Suprapubic skin (tissue), 4 donors: ENCODE measurements around the gene DCXR. TPM values are rescaled to one million over a fixed set of nuclear protein-coding genes. Genes with fewer than 3 reads are reported as not detected.

Experiments used
- DNase-seq, 2 donors: peaks; one replicate each; pipeline ENCODE4 v3.0.0-alpha.2; 2019; ENCODE audit warnings: low spot score in 2 of 2
- H3K27ac ChIP-seq: fragments of 200-600 bp; sonication (generic); one replicate; pipeline ENCODE4 v1.5.1; 2019
- H3K27me3 ChIP-seq: fragments of 200-600 bp; sonication (generic); one replicate; pipeline ENCODE4 v1.5.1; 2019
- H3K36me3 ChIP-seq: fragments of 200-600 bp; sonication (generic); one replicate; pipeline ENCODE4 v1.5.1; 2019
- H3K4me1 ChIP-seq: fragments of 200-600 bp; sonication (generic); one replicate; pipeline ENCODE4 v1.5.1; 2019
- H3K4me3 ChIP-seq: fragments of 200-600 bp; sonication (generic); one replicate; pipeline ENCODE4 v1.5.1; 2019; ENCODE audit warnings: mild to moderate bottlenecking
- H3K9me3 ChIP-seq: fragments of 200-600 bp; sonication (generic); one replicate; pipeline ENCODE4 v1.5.1; 2019
- EP300 ChIP-seq: sonication (generic); formaldehyde crosslinking; IDR thresholded peaks from one replicate; pipeline ENCODE4 v1.6.1; 2017; ENCODE audit warnings: antibody characterized with exemption
- POLR2A ChIP-seq, 2 donors: fragments of 450-650 bp; IDR thresholded peaks; one replicate each; pipeline ENCODE4 v1.6.1; 2017; ENCODE audit warnings: antibody characterized with exemption in 2 of 2, mild to moderate bottlenecking in 2 of 2, moderate library complexity in 2 of 2
- POLR2AphosphoS5 ChIP-seq, 3 donors: sonication (generic); formaldehyde crosslinking; IDR thresholded peaks; one replicate each; pipeline ENCODE4 v1.6.1; 2017; ENCODE audit warnings: antibody characterized with exemption in 3 of 3
- WGBS: methylation state at CpG from one replicate; pipeline ENCODE4 v1.1.5; 2018; 5-methylcytosine and 5-hydroxymethylcytosine counted together
- total RNA-seq, 4 donors: library from RNA; depleted of rRNA; stranded (reverse); fragments of >200 nt; gene quantifications; one replicate each; pipeline ENCODE4 v1.1.0, GENCODE V29; 2016
- TF ChIP-seq, protein P1 (sequence below), 2 donors: fragments of 200-600 bp in 1 of 2; fragments of 450-650 bp in 1 of 2; sonication (generic) in 1 of 2; IDR thresholded peaks; one replicate each; pipeline ENCODE4 v1.5.1; 2016 to 2019; ENCODE audit warnings: antibody characterized with exemption in 2 of 2, mild to moderate bottlenecking in 1 of 2, moderate library complexity in 1 of 2

Gene DCXR
- total RNA-seq, 4 donors from 2014 or later, result 160 to 267 (median 222) TPM

DNA sequence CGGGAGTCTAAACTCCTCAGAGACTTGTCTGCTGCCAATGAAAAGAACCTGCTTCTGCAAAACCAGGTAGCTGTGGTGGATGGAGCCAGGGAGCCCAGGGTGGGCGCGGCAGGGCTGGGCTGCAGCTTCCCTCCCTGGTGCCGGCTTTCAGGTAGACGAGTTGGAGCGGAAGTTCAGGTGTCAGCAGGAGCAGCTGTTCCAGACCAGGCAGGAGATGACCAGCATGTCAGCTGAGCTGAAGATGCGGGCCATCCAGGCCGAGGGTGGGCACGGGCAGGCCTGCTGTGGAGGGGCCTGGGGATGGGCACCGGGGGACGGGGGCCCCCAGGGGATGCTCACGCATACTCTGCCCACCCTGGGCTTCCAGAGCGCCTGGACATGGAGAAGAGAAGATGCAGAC, 9.3 kb downstream of the DCXR start:
- DNase-seq, result no peak
- H3K4me1 ChIP-seq, result peaks cover 44% of the 10 kb centered on the region
- H3K9me3 ChIP-seq, result no peaks in the 10 kb centered on the region
- H3K4me3 ChIP-seq, result no peak overlapping the region
- H3K27me3 ChIP-seq, result peaks cover 7% of the 10 kb centered on the region
- TF ChIP-seq EP300 (no peak), POLR2A (IDR thresholded peaks at IDR 0.05) (no peak), POLR2AphosphoS5 (IDR thresholded peaks at IDR 0.05) (no peak)
- TF ChIP-seq, protein P1, sequence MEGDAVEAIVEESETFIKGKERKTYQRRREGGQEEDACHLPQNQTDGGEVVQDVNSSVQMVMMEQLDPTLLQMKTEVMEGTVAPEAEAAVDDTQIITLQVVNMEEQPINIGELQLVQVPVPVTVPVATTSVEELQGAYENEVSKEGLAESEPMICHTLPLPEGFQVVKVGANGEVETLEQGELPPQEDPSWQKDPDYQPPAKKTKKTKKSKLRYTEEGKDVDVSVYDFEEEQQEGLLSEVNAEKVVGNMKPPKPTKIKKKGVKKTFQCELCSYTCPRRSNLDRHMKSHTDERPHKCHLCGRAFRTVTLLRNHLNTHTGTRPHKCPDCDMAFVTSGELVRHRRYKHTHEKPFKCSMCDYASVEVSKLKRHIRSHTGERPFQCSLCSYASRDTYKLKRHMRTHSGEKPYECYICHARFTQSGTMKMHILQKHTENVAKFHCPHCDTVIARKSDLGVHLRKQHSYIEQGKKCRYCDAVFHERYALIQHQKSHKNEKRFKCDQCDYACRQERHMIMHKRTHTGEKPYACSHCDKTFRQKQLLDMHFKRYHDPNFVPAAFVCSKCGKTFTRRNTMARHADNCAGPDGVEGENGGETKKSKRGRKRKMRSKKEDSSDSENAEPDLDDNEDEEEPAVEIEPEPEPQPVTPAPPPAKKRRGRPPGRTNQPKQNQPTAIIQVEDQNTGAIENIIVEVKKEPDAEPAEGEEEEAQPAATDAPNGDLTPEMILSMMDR (IDR thresholded peaks at IDR 0.05), result no peak
- 93% methylated on average over 6 of the region's 13 CpGs for WGBS
- H3K36me3 ChIP-seq, result no peaks in the 10 kb centered on the region
- no peak overlapping the region for H3K27ac ChIP-seq

DNA sequence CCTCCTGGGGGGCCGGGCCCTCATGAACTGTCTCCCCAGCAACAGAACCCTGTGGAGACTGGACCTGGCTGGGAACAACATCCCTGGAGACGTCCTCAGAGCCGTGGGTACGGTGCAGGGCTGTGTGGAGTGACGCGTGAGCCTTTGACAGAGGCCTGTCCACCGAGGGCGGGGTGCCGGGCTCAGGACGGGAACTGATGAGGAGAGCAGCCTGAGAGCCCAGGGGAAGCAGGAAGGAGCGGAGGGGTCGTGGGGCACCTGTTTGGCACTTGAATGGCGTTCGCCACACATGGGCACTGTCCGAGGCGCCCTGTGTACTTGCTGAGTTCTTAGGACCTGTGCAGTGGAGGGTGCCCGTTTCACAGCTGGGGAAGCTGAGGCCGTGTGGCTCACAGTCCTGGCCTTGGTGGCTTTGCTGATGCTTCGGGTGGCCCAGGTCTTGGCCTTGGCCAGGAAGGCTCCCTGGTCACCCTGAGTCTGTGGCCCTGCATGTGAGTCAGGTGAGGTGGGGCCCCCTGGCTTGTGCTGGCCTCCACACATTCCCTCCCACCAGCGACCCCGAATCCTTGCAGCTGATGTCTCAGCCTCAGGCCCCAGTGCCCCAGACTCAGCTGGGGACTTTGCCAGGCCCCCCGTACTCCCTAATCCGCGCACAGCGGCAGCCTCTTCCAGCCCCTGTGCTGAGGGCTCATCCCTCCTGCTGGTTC, 11.9 kb downstream of the DCXR start:
- no peak overlapping the region for H3K4me3 ChIP-seq
- peaks cover 43% of the 10 kb centered on the region for H3K4me1 ChIP-seq
- H3K9me3 ChIP-seq, result no peaks in the 10 kb centered on the region
- WGBS, result 92% methylated on average over 16 of the region's 25 CpGs
- TF ChIP-seq POLR2A (IDR thresholded peaks at IDR 0.05) (no peak), EP300 (no peak), POLR2AphosphoS5 (IDR thresholded peaks at IDR 0.05) (no peak)
- TF ChIP-seq, protein P1 (IDR thresholded peaks at IDR 0.05), result no peak
- no peaks in the 10 kb centered on the region for H3K36me3 ChIP-seq
- H3K27me3 ChIP-seq, result no peaks in the 10 kb centered on the region
- no peak for DNase-seq
- H3K27ac ChIP-seq, result no peak overlapping the region

DNA sequence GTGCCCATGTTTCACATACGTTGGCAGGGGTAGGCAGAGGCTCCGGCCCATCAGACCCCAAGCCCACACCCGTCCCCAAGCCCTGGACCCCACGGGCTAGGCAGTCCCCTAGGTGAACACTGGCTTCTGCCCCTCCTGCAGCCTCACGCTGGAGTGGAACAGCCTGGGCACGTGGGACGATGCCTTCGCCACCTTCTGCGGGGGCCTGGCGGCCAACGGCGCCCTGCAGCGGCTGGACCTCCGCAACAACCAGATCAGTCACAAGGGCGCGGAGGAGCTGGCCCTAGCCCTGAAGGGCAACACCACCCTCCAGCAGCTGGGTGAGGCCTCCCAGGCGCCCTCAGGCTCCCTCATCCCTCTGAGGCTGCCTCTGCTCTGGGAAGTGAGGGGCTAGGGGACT, 12.6 kb downstream of the DCXR start:
- Histone ChIP-seq H3K4me3 (no peak overlapping the region), H3K36me3 (no peaks in the 10 kb centered on the region), H3K9me3 (no peaks in the 10 kb centered on the region), H3K27me3 (no peaks in the 10 kb centered on the region), H3K4me1 (peaks cover 36% of the 10 kb centered on the region), H3K27ac (no peak overlapping the region)
- 83% methylated on average over 1 of the region's 17 CpGs for WGBS
- no peak for DNase-seq
- TF ChIP-seq, protein P1 (IDR thresholded peaks at IDR 0.05), result no peak
- TF ChIP-seq POLR2A (IDR thresholded peaks at IDR 0.05) (no peak), POLR2AphosphoS5 (IDR thresholded peaks at IDR 0.05) (no peak), EP300 (no peak)

DNA sequence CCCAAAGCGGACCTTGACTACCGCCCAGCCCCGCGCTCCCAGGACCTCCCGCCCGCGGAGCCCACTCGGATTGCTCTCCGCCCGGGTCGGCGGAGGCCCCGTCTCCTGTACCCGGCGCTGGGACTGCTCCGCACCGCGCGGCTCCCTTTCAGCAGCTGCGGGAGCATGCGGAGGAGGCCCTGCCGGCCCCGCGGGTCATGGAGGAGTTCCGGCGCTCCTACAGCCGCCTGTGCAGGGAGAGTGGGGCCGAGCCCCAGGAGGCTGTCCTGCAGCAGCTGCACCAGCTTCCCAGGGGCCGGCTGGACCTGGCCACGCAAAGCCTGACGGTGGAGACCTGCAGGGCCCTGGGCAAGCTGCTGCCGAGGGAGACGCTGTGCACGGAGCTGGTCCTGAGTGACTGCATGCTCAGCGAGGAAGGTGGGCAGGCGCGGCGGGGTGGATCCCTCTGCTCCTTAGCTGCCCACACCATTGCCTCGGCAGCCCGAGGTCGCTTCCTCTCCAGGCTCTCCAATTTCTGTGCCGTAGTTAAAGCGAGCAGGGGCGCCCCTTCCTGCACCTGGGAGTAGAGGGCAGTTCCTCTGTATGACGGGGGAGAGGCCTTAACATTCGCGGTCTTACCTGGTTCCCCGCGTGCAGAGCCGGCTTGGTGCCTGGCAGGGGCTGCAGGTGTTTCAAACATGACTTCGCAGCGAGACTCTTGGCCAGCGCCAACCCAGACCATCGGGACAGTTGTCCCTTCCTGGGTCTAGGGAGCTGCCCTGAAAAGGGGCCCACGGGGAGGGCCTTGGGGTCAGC, 13.9 kb downstream of the DCXR start:
- DNase-seq, result no peak
- 5% methylated on average over 14 of the region's 55 CpGs for WGBS
- H3K4me1 ChIP-seq, result peaks cover 32% of the 10 kb centered on the region
- no peaks in the 10 kb centered on the region for H3K9me3 ChIP-seq
- H3K27me3 ChIP-seq, result no peaks in the 10 kb centered on the region
- no peaks in the 10 kb centered on the region for H3K36me3 ChIP-seq
- H3K27ac ChIP-seq, result no peak overlapping the region
- TF ChIP-seq EP300 (no peak), POLR2AphosphoS5 (IDR thresholded peaks at IDR 0.05) (no peak)
- H3K4me3 ChIP-seq, result peak overlapping the region; percentile 84

DNA sequence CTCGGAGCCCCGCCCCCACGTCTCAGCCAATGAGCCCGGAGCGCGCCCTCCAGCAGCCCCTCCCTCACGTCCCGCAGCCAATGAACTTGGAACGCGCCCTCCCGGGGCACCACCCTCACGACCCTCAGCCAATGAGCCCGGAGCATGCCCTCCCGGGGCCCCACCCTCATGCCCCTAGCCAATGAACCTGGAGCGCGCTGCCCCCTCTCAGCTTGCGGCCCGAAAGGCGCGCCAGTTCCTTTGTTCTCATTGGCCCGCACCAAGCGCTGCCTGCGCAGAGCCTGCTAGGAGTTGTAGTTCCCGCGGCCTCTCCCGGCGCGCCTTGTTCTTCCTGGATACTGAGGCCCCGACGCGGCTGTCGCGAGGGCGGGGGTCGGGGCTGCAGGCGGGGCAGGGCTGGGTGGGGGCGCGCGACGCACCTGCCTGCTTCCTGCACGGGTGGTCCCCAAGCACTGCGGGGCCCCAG, 14.5 kb downstream of the DCXR start, which contains the start of gene LRRC45:
Gene LRRC45 (plus strand): TSS at position 325 of the 466 bp plus-strand sequence. CDS start 339 bp downstream, outside the sequence.
- WGBS, result no CpG with 5 or more reads among the region's 42 CpGs
- Histone ChIP-seq H3K27me3 (no peaks in the 10 kb centered on the region), H3K9me3 (no peaks in the 10 kb centered on the region), H3K36me3 (no peaks in the 10 kb centered on the region), H3K4me1 (peaks cover 32% of the 10 kb centered on the region), H3K27ac (peak within 1 kb of the TSS; percentile 80), H3K4me3 (peak within 1 kb of the TSS; percentile 84)
- DNase-seq, result peak; percentile 100
- no peak for TF ChIP-seq POLR2A (IDR thresholded peaks at IDR 0.05)
- TF ChIP-seq POLR2AphosphoS5 (IDR thresholded peaks at IDR 0.05), result peak in 1 of 3 donors; percentile 61
- TF ChIP-seq, protein P1 (IDR thresholded peaks at IDR 0.05), result no peak
- TF ChIP-seq EP300, result no peak
